ENCODE measurements around the gene KHDC1.
"Not testable (repeated sequence)": the region's sequence is repeated elsewhere in the genome, so short reads cannot be mapped to it uniquely, and the experiment has no call there.

Gene KHDC1

GRCh38 chr6:73250016-73250415 is 13.0 kb downstream of the KHDC1 start:
- DNase-seq (ENCODE audit: low read depth), result no peak

DNA sequence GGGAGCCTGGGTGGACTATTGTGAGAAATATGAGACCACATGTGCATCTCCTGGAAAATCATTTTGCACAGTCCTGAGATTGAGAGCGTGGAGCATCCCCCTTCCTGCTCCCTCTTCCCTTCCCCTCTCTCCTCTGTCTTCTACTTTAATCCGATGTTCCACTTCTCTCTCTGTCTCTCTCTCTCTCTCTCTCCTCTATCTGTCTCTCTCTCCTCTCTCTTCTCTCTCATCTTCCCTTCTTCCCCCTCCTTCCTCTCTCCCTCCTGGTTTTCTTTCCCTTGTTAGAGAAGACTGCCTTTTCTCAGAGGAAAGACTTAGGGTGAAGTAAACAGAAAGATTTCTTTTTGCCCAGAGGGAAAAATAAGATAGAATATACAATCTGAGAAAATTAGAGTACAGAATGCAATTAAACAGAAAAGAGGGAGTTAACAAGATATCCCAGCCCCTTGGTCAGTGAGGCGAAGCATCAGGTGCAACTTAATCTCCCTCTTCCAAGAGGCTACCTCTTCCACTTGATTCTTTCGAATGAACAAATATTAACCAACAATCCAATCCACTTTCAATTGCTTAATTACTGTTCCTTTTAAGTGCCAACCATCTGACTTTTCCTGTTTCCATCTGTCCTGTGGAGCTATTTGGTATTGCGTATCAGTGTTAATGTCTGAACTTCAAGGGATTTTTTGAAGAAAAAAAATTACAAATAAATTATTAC is 14.6 kb downstream of the KHDC1 start:
- no peak for DNase-seq (ENCODE audit: low read depth)

- DNase-seq (ENCODE audit: low read depth), result no peak
These were observed 21.0 kb downstream of the KHDC1 start for GRCh38 chr6:73242001-73242400.

GRCh38 chr6:73240730-73241129 is 22.3 kb downstream of the KHDC1 start:
- no peak for DNase-seq (ENCODE audit: low read depth)

- DNase-seq (ENCODE audit: low read depth), result peak; percentile 96
These were observed 26.7 kb downstream of the KHDC1 start for GRCh38 chr6:73236144-73236750.

DNA sequence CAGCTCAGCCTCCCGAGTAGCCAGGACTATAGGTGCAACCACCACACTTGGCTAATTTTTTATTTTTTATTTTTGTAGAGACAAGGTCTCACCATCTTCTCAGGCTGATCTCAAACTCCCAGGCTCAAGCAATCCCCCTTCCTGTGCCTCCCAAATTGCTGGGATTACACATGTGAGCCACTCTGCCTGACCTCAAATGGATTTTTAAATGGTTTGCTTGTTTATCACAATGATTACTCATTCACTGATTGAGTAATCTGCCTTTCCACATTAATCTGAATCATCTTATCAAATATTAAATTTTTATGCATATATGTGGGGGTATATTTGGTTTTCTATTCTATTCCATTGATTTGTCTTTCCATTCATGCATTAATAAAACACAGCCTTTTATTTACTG is 28.3 kb downstream of the KHDC1 start:
- DNase-seq (ENCODE audit: low read depth), result peak; percentile 82

- DNase-seq (ENCODE audit: low read depth), result peak; percentile 57
These were observed 29.0 kb downstream of the KHDC1 start for GRCh38 chr6:73233971-73234370.

DNA sequence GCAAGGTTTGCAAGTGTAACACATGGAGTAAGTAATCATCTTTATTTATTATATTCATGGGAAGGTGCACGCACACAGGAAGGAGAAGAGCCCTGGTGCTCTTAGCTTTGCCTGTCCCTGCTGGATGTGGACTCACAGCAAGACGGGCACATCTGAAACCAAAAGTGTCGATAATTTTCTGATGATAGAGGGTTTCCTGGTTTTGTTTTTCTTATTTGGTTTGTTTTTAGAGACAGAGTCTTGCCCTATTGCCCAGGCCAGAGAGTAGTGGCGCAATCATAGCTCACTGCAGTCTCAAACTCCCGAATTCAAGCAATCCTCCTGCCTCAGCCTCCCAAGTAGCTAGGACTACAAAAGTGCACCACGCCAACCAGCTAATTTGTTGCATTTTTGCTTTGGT is 29.9 kb downstream of the KHDC1 start:
- DNase-seq (ENCODE audit: low read depth), result no peak

DNA sequence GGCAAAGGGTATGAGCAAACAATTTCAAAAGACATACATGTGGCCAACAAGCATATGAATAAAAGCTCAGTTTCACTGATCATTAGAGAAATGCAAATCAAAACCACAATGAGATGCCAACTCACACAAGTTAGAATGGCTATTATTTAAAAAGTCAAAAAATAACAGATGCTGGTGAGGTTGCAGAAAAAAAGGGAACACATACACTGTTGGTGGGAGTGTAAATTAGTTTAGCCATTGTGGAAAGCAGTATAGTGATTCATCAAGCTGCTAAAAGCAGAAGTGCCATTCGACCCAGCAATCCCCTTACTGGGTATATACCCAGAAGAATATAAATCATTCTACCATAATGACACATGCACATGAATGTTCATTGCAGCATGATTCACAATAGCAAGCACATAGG is 31.0 kb downstream of the KHDC1 start:
- peak; percentile 15 for DNase-seq (ENCODE audit: low read depth)

DNA sequence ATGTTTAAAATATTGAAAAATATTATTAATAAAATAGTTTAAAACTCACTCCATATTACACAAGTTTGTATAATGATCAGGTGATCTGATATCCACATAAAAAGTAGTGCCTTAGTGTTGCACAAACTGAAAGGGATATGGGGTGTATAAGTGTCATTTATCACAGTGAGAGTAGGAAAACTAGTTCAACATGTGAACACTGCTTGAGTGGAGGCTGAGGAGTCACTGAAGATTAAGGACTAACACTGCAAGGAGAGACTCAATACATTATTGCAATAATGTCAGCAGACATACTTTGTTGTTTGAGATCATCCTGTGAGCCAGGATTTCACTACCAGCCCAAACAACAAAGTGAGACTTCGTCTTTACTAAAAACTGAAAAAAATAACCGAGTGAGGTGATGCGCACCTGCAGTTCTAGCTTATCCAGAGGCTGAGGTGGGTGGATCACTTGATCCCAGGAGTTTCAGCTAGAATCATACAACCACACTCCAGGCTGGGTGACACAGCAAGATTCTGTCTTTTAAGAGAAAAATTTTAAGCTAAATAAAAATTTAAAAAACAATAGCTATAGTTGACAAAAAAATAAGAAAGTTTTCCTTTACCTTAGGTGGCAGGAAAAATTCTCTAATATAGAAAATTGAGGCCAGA is 35.3 kb downstream of the KHDC1 start:
- DNase-seq (ENCODE audit: low read depth), result no peak

GRCh38 chr6:73225396-73225795 is 37.6 kb downstream of the KHDC1 start, which contains the start of gene KHDC1L:
TSS of gene KHDC1L (minus strand) at chr6:73225496. CDS start at chr6:73225408, 88 bp downstream.
- DNase-seq (ENCODE audit: low read depth), result no peak

DNA sequence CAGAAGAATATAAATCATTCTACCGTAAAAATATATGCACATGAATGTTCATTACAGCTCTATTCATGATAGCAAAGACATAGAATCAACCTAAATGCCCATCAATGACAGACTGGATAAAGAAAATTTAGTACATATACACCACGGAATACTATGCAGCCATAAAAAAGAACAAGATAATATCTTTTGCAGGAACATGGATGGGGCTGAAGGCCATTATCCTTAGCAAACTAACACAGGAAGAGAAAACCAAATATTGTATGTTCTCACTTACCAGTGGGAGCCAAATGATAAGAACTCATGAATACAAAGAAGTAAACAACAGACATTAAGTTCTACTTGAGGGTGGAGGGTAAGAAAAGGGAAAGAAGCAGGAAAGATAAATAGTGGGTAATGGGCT is 46.1 kb downstream of the KHDC1 start:
- DNase-seq (ENCODE audit: low read depth), result no peak

- no peak for DNase-seq (ENCODE audit: low read depth)
These were observed 53.9 kb downstream of the KHDC1 start for GRCh38 chr6:73209117-73209516.

GRCh38 chr6:73207221-73207837 is 55.7 kb downstream of the KHDC1 start:
- no peak for DNase-seq (ENCODE audit: low read depth)

DNA sequence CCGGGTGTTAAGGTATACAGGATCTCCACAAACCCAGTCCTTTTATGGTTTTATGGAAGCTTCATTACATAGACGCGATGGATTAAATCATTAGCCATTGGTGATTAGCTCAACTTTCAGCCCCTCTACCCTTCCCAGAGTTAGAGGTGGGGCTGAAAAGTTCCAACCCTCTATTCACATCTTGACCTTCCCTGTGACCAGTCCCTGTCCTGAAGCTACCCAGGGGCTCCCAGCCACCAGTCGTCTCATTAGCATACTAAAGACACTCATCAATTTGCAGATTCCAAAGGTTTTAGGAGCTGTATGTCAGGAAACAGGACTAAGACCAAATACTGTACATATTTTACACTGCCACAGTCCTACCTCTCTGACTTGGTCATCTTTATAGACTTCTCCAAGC is 58.7 kb downstream of the KHDC1 start:
- no peak for DNase-seq (ENCODE audit: low read depth)

DNA sequence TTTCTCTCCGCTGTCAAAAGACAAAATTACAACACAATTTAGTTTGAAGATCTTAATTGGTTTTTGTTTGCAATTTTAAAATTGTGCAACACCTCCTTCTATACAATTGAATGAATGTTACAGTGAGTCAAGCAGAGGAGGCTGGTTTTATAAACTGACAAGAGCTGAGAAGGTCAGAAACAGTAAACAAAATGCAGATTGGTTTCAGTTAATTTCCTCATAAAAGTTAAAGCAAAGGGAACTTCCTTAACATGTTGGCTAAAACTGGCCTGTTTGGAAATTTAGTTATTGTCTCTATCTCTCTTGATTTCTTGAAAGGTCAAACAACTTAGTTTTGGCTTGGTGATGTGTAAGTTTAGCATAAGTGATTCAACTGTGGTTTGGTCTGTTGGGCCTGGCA is 59.9 kb downstream of the KHDC1 start:
- peak; percentile 12 for DNase-seq (ENCODE audit: low read depth)

GRCh38 chr6:73200735-73201134 is 62.3 kb downstream of the KHDC1 start:
- DNase-seq (ENCODE audit: low read depth), result peak; percentile 46

GRCh38 chr6:73200247-73200646 is 62.7 kb downstream of the KHDC1 start:
- no peak for DNase-seq (ENCODE audit: low read depth)

- no peak for DNase-seq (ENCODE audit: low read depth)
These were observed 68.3 kb downstream of the KHDC1 start for GRCh38 chr6:73194744-73195143.

DNA sequence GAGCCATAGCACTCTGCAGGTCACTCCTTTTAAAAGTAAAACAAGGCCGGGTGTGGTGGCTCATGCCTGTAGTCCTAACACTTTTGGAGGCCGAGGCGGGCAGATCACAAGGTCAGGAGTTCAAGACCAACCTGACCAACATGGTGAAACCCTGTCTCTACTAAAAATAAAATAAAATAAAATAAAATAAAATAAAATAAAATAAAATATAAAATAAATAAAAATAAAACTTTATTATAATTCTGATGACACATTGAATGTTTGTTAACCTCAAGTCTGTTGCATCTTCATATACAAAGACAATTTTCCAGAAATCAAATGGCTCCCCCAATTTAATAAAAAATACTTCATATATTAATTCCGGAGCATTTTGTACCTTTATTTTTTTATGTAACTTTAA is 69.7 kb downstream of the KHDC1 start:
- not testable (repeated sequence) for DNase-seq (ENCODE audit: low read depth)
